Choroid plexus epithelial cell (primary cell): ENCODE data around the gene FXYD3.

Source experiments
- DNase-seq: peaks from one replicate; pipeline ENCODE4 v3.0.0-alpha.2; 2010; ENCODE audit warnings: low read depth
- H3K4me3 ChIP-seq: 2 replicates; pipeline ENCODE4 v1.5.1; 2011; ENCODE audit warnings: low read depth, mild to moderate bottlenecking, control low read depth, low read length, moderate library complexity
- TF ChIP-seq, protein P1 (sequence below): conservative IDR thresholded peaks from 2 replicates; pipeline ENCODE4 v1.5.1; 2011; ENCODE audit warnings: low read depth, mild to moderate bottlenecking, control low read depth, inconsistent platforms, low read length, moderate library complexity

FXYD3 gene

DNA sequence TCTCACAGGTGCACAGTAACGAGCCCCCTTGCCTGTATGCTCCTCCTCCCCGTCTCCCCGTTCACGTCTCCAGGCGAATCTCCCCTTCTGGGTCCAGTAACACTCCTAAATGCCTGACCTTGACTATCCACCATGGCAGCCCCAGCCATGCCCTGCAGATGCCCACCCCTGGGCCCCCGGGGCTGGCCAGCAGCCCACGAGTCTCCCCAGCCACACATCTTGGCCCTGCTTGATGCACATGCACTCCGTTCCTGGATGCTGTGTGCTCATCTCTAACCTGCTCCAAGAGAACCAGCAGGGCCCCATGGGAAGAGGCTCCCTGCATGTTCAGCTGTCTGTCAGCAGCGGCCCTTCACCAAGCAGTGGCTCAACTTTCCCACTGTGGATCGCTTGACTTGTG lies 42.1 kb upstream of the FXYD3 start:
- H3K4me3 ChIP-seq: no peak overlapping the region
- no peak for DNase-seq
- TF ChIP-seq, protein P1, sequence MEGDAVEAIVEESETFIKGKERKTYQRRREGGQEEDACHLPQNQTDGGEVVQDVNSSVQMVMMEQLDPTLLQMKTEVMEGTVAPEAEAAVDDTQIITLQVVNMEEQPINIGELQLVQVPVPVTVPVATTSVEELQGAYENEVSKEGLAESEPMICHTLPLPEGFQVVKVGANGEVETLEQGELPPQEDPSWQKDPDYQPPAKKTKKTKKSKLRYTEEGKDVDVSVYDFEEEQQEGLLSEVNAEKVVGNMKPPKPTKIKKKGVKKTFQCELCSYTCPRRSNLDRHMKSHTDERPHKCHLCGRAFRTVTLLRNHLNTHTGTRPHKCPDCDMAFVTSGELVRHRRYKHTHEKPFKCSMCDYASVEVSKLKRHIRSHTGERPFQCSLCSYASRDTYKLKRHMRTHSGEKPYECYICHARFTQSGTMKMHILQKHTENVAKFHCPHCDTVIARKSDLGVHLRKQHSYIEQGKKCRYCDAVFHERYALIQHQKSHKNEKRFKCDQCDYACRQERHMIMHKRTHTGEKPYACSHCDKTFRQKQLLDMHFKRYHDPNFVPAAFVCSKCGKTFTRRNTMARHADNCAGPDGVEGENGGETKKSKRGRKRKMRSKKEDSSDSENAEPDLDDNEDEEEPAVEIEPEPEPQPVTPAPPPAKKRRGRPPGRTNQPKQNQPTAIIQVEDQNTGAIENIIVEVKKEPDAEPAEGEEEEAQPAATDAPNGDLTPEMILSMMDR: no peak

DNA sequence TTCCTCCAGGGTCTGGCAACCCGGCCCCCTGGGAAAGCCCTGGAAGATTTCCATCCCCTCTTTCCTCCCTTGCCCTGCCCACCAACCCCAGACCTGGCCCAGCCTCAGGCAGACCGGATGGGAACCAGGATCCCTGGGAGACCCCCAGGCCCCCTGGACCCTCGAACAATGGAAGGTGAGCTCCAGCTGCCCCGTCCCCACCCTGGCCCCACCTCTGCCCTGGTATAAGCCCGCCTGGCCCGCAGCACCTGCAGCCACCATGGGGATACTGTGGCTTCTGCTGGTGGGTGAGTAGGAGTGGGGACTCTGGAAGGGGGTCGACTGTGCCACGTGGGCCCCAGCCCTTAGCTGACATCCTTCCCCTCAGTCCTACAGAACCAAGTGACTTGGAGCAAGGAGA lies 41.7 kb upstream of the FXYD3 start:
- TF ChIP-seq, protein P1: no peak
- no peak overlapping the region for H3K4me3 ChIP-seq
- DNase-seq: no peak

DNA sequence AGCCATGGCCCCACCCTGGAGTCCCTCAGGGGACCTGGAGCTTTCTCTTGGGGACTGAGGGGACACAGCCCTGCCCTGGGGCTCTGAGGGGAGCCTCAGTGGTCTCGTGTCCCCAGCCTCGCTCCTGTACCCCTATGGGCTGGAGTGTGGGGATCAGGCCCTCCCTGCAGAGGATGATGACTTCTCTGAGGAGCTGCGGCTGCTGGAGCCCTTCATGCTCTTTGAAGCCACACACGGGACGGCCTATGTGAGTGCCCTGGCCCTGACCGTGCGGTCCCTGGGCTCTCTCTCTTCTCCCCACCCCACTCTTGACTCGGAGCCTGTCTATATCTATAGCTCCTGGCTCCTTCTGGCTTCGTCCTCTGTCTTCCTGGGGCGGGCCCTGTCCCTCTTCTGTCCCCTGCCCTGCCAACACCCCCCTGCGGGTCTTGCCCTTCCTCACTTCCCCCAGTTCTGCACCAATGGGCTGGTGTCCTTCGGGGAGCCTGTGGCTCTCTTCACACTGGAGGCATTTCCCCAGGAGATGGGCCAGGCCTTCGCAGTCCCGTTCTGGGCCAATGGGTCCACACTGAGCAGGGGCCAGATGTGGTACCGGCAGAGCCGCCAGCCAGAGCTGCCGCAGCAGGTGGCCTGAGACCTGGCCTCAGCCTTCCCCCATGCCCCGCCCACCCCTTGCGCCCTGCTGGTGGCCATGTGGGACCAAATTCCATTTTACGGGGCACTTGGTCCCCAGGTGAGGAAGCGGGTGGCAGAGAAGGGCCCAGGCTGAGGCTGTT lies 41.0 kb upstream of the FXYD3 start:
- TF ChIP-seq, protein P1: no peak
- no peak overlapping the region for H3K4me3 ChIP-seq
- DNase-seq: no peak

DNA sequence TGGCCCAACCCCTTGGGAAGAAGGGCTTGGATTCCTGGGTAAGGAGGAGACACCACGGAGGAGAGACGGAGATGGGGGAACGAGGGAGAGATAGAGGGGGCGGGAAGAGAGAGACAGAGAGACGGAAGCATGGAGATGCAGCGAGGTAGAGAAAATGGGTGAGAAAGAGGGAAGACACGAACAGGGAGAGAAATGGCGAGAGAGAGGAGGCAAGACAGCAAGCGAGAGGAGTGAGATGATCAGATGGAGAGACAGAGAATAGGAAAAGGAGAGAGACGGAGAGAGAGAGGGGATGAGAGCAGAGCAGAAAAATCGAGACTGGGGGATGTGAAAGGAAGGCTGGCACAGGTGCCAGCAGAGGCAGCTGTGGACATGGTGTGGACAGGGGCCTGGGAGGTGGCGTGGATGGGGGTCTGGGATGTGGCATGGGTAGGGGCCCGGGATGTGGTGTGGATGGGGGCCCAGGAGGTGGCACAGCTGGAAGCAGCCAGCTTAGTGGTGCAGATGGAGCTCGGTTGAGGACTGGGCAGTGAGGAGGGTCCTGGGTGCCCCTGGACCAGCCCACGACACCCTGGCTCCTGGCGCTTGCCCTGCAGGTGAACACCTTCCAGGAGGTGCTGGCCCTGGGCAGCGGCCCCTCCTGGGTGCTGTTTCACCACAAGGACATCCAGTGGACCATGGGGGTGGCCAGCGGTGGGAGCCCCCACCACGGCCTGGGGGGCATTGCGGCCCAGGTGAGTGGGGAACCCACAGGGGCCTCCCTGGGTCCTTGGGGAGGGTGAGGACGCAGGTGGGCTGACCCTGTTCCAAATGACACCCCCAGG lies 40.2 kb upstream of the FXYD3 start:
- TF ChIP-seq, protein P1: no peak
- DNase-seq: no peak
- H3K4me3 ChIP-seq: no peak overlapping the region

DNA sequence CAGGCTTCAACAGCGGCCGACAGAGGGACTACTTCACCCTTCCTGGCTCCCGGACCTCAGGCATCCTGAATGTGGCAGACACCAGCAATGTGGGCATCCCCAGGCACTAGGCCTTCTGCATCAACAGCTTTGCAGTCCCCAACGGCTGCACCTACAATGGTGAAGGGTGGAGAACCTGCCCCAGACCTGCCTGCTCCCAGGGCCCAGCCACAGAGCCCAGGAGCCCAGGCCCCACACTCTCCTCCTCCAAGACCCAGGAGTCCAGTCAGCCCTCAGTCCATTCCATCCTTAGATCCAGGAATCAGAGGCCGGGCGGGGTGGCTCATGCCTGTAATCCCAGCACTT lies 39.6 kb upstream of the FXYD3 start:
- DNase-seq: no peak
- H3K4me3 ChIP-seq: no peak overlapping the region
- TF ChIP-seq, protein P1: no peak

DNA sequence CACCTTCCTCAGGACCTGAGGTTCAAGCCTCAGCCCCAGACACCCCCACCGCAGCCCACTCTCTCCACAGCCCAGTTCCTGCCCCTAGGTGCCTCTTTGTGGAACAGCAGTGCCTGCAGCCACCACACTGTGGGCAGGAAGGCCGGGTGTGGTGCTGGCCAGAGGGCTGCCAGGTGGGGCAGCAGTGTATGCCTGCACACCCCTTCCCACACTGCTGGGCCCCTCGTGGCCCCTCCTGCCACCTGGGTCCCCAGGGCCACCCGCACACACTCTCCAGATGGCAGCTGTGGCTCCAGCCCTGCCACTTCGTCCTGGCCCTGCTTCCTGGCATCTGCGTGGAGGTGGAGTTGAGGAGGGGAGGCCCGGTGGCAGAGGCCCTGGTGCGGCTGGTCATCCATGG lies 39.0 kb upstream of the FXYD3 start:
- H3K4me3 ChIP-seq: no peak overlapping the region
- TF ChIP-seq, protein P1: no peak
- DNase-seq: no peak
